ENCODE data around the gene CCR9. TPM values are rescaled to one million over a fixed set of nuclear protein-coding genes. Genes with fewer than 3 reads are reported as not detected.

CCR9 gene, protein sequence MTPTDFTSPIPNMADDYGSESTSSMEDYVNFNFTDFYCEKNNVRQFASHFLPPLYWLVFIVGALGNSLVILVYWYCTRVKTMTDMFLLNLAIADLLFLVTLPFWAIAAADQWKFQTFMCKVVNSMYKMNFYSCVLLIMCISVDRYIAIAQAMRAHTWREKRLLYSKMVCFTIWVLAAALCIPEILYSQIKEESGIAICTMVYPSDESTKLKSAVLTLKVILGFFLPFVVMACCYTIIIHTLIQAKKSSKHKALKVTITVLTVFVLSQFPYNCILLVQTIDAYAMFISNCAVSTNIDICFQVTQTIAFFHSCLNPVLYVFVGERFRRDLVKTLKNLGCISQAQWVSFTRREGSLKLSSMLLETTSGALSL
- total RNA-seq, result not detected in 2 replicates

DNA sequence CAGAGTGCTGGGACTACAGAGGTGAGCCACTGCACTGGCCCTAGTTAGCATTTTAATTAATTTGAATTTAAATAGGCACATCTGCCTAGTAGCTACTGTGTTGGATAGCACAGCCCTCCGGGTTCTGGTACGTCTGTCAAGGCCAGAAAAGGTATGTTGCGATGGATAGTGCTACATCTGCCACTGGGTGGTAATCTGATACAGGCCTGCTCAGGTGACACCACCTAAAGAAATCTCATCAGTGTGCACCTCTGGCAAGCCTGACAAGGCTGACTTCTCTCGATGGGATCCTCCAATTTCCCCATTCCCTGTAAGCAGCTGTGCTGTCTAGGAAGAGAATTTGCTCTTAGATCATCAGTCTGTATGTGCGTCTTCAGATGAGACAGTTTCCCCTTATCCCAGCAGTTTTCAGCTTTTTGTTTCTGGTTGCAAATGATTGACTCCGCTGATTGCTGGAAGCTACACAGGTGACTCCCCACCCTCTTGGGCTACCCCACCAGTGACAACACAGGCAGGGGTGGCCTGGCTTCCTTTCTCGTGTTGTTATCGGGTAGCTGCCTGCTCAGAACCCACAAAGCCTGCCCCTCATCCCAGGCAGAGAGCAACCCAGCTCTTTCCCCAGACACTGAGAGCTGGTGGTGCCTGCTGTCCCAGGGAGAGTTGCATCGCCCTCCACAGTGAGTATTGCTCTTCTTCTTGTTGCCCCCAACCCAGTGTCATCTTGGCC is at the start of gene CCR9:
TSS of gene CCR9 (plus strand) at position 565 of the 727 bp plus-strand sequence. CDS start 8,391 bp downstream, outside the sequence.

DNA sequence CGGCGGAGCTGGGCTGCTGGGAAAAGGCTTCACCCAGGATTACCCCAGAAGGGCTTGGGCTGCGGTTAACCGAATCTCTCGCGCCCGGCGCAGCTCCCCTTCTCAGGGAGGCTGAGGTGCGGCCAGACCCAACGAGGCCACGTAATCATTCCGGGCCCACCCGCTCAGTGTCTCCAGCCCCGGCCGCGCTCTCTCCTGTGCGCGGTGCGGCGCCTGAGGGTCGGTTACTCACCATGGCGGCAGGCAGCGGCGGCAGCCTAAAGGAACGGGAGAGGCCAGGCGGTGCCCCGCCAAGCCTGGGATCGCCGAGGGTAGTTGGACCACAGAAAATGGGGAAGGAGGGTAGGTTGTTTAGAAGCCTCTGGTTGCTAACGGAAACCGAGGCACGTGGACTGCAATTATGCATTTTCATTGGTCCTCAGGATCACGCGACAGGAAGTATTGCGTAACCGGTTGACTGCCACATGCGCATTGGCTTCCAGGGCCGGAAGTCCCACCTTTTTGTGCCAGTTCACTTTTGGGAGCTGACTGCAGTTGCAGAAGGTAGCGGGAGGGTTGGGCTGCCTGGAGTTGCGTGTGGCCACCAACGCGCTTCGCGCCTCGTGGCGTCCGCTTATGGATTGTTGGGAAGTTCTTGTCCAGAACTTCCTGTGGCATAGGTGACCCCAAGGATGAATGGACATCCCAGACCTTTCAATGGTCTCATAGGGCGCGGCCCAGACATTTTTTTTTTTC is 44.4 kb upstream of the CCR9 start, which contains the start of gene LZTFL1:
TSS of gene LZTFL1 (minus strand) at position 363 of the 735 bp plus-strand sequence. CDS start at position 235, 128 bp downstream.

DNA sequence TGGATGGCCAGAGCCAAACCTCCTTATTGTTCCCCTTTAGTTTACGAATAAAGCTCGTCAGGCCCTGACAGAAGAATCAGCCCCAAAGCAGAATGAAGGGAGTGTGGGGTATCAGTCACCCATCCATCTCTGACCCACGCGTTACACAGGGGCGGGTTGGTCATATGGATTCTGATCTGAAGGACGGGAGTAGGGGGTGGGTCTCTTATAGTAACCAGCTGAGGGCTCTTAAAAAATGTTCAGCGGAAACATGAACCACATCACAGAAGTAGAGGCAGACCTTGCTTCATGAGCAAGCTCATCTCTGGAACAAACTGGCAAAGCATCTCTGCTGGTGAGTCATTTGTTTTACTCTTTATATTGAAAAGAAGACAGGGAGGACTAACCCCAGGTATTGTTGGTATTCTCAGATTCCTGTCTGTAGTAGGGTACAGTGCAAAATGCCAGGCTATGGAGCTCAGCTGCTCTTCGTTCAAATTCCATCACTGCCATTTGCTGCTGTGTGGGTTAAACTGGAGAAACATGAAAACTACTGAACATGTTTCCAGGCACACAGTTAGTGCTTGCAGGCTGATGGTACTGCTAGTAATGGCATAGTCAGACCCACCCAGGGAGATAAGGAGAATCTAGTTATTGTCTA is 57.0 kb downstream of the CCR9 start, which contains the start of gene CXCR6:
TSS of gene CXCR6 (plus strand) at position 258 of the 640 bp plus-strand sequence. CDS start 3,018 bp downstream, outside the sequence.

Small RNAs within 50 kb of the gene (small RNA-seq; reads per million reads assigned to genes)
- not detected for gene RF00019

Other genes with a start within 250 kb of the CCR9 start
- 27.1 and 30.4 TPM in 2 replicates for gene SACM1L, start 197.1 kb upstream of the CCR9 start, total RNA-seq
- gene SLC6A20, start 90.0 kb upstream of the CCR9 start, total RNA-seq, result not detected in 2 replicates
- 20.4 and 22.8 TPM in 2 replicates for gene LZTFL1, start 44.4 kb upstream of the CCR9 start, total RNA-seq
- gene CXCR6, start 56.9 kb downstream of the CCR9 start, total RNA-seq, result not detected in 2 replicates
- 2.4 and 4.3 TPM in 2 replicates for gene FYCO1, start 109.3 kb downstream of the CCR9 start, total RNA-seq
- under 0.01 TPM in 1 of 2 replicates, not detected in the other for gene XCR1, start 140.9 kb downstream of the CCR9 start, total RNA-seq

Measured in placental epithelial cell (primary cell).